Tibial nerve (tissue), 4 donors: ENCODE data around the gene ZNF837. TPM values are rescaled to one million over a fixed set of nuclear protein-coding genes. Genes with fewer than 3 reads are reported as not detected.

Experiments used
- DNase-seq, 2 donors: peaks; one replicate each; pipeline ENCODE4 v3.0.0-alpha.2; 2019; ENCODE audit warnings: low spot score in 2 of 2
- H3K27ac ChIP-seq, 4 donors: fragments of 200-600 bp; sonication (generic) in 3 of 4; one replicate each; pipeline ENCODE4 v1.5.1; 2017 to 2019; ENCODE audit warnings: mild to moderate bottlenecking in 1 of 4
- H3K27me3 ChIP-seq, 2 donors: fragments of 200-600 bp; sonication (generic) in 1 of 2; one replicate each; pipeline versions ENCODE4 v1.5.1 to v1.6.0; 2017 to 2019
- H3K36me3 ChIP-seq, 3 donors: fragments of 200-600 bp; sonication (generic); one replicate each; pipeline ENCODE4 v1.5.1; 2018 to 2019
- H3K4me1 ChIP-seq, 4 donors: fragments of 200-600 bp; sonication (generic) in 3 of 4; one replicate each; pipeline ENCODE4 v1.5.1; 2017 to 2019
- H3K4me3 ChIP-seq, 4 donors: fragments of 200-600 bp; sonication (generic) in 3 of 4; one replicate each; pipeline ENCODE4 v1.5.1; 2017 to 2019; ENCODE audit warnings: mild to moderate bottlenecking in 1 of 4, moderate library complexity in 1 of 4
- H3K9me3 ChIP-seq, 4 donors: fragments of 200-600 bp; sonication (generic) in 3 of 4; one replicate each; pipeline ENCODE4 v1.5.1; 2017 to 2019
- EP300 ChIP-seq, 2 donors: sonication (generic); formaldehyde crosslinking; IDR thresholded peaks; one replicate each; pipeline ENCODE4 v1.6.1; 2017; ENCODE audit warnings: antibody characterized with exemption in 2 of 2, mild to moderate bottlenecking in 1 of 2
- POLR2A ChIP-seq, 2 donors: fragments of 450-650 bp; IDR thresholded peaks; one replicate each; pipeline ENCODE4 v1.6.1; 2017; ENCODE audit warnings: antibody characterized with exemption in 2 of 2, mild to moderate bottlenecking in 2 of 2, moderate library complexity in 2 of 2
- WGBS, 2 donors: methylation state at CpG; one replicate each; pipeline ENCODE4 v1.1.5; 2018; 5-methylcytosine and 5-hydroxymethylcytosine counted together
- total RNA-seq, 4 donors: library from RNA; depleted of rRNA; stranded (reverse); fragments of >200 nt; gene quantifications; one replicate each; pipeline ENCODE4 v1.1.0, GENCODE V29; 2016
- TF ChIP-seq, protein P1 (sequence below), 5 experiments: fragments of 200-600 bp in 3 of 5; fragments of 450-650 bp in 2 of 5; sonication (generic) in 3 of 5; IDR thresholded peaks; one replicate each; pipeline ENCODE4 v1.5.1; 2016 to 2019; ENCODE audit warnings: antibody characterized with exemption in 5 of 5, mild to moderate bottlenecking in 3 of 5, moderate library complexity in 2 of 5

Gene ZNF837
- total RNA-seq, 4 donors from 2014 or later = 1.3 to 6.9 (median 2.6) TPM

GRCh38 chr19:58385313-58385890 is 4.6 kb upstream of the ZNF837 start:
- DNase-seq = no peak
- TF ChIP-seq EP300 (IDR thresholded peaks at IDR 0.05) (no peak), POLR2A (IDR thresholded peaks at IDR 0.05) (no peak)
- TF ChIP-seq, protein P1, sequence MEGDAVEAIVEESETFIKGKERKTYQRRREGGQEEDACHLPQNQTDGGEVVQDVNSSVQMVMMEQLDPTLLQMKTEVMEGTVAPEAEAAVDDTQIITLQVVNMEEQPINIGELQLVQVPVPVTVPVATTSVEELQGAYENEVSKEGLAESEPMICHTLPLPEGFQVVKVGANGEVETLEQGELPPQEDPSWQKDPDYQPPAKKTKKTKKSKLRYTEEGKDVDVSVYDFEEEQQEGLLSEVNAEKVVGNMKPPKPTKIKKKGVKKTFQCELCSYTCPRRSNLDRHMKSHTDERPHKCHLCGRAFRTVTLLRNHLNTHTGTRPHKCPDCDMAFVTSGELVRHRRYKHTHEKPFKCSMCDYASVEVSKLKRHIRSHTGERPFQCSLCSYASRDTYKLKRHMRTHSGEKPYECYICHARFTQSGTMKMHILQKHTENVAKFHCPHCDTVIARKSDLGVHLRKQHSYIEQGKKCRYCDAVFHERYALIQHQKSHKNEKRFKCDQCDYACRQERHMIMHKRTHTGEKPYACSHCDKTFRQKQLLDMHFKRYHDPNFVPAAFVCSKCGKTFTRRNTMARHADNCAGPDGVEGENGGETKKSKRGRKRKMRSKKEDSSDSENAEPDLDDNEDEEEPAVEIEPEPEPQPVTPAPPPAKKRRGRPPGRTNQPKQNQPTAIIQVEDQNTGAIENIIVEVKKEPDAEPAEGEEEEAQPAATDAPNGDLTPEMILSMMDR (IDR thresholded peaks at IDR 0.05) = no peak
- Histone ChIP-seq H3K9me3 (no peaks in the 10 kb centered on the region), H3K4me3 (peak overlapping the region in 2 of 4 donors; percentile 76 to 96), H3K27ac (peak overlapping the region in 3 of 4 donors; percentile 93 to 99 (median 99)), H3K4me1 (peaks cover 0 to 63% (median 29%) of the 10 kb centered on the region in 4 donors), H3K36me3 (peaks cover 0 to 25% (median 0%) of the 10 kb centered on the region in 3 donors), H3K27me3 (no peaks in the 10 kb centered on the region)
- WGBS, 2 donors = 70 to 76% methylated on average over 7 to 9 of the region's 9 CpGs

DNA sequence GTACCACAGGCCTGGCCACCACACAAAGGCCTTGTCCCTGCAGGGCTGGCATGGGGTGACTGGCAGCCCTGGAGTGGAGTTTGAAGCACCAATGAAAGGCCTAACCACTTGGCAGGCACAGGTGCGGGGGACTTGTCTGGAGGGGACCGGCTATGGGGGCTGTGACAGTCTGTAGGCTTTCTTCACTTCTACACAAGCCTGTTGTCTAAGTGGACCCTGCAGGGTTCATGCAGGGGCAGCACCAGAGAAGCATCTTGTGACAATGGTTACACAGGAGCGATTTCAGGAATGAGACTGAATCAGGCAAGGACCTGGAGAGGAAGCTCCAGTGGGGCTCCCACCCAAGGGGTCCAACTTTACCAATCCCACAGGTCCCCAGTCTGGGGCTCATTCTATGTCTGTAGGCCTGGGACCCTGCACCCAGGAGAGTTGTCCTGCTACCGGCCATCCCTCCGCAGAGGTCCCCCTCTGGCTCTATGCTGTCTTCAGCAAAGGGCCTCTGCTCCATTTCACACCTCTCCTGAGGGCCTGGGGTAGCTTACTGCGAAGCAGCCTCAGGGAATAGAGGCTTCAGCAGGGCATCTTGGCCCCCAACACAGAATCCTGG is 2.3 kb upstream of the ZNF837 start:
- DNase-seq = no peak
- Histone ChIP-seq H3K4me1 (peaks cover 0 to 55% (median 36%) of the 10 kb centered on the region in 4 donors), H3K9me3 (no peaks in the 10 kb centered on the region), H3K4me3 (no peak overlapping the region), H3K27me3 (no peaks in the 10 kb centered on the region), H3K36me3 (peaks cover 0 to 4% (median 0%) of the 10 kb centered on the region in 3 donors), H3K27ac (no peak overlapping the region)
- TF ChIP-seq, protein P1 (IDR thresholded peaks at IDR 0.05) = no peak
- TF ChIP-seq POLR2A (IDR thresholded peaks at IDR 0.05) = no peak
- TF ChIP-seq EP300 (IDR thresholded peaks at IDR 0.05) = no peak
- WGBS, 2 donors = 86 to 90% methylated on average over 6 of the region's 6 CpGs

DNA sequence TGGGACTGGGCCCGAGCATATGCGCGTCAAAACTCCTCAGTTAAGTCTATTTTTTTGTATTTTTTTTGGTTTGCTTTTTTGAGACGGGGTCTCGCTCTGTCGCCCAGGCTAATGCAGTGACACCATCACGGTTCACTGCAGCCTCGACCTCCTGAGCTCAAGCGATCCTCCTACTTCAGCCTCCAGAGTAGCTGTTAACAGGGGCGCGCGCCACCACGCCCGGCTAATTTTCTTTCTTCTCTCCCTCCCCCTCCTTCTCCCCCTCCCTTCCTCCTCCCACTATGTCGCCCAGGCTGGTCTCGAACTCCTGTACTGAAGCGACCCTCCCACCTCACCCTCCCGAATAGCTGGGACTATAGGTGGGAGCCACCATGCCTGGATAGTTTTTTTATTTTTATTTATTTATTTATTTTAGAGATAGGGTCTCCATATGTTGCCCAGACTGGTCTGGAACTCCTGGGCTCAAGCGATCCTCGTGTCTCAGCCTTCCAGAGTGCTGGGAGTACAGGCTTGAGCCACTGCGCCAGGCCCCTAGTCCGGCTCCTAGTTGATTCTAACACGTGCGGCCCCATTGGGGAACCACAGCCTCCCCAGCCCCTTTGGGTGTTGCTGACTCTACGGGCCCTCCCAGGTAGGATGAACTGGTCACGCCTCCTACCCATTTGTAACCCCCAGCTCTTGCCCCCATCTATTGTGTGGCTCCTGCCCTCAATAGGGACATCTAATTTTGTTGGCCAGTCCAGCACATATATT is 806 bp upstream of the ZNF837 start:
- no peak for DNase-seq
- 31 to 34% methylated on average over 26 of the region's 26 CpGs for WGBS, 2 donors
- Histone ChIP-seq H3K4me3 (peak overlapping the region; percentile 46 to 93 (median 79)), H3K4me1 (peaks cover 0 to 47% (median 30%) of the 10 kb centered on the region in 4 donors), H3K27ac (peak overlapping the region in 3 of 4 donors; percentile 93 to 96 (median 95)), H3K9me3 (no peaks in the 10 kb centered on the region), H3K27me3 (no peaks in the 10 kb centered on the region), H3K36me3 (no peaks in the 10 kb centered on the region)
- TF ChIP-seq POLR2A (IDR thresholded peaks at IDR 0.05) (no peak), EP300 (IDR thresholded peaks at IDR 0.05) (no peak)
- TF ChIP-seq, protein P1 (IDR thresholded peaks at IDR 0.05) = no peak

DNA sequence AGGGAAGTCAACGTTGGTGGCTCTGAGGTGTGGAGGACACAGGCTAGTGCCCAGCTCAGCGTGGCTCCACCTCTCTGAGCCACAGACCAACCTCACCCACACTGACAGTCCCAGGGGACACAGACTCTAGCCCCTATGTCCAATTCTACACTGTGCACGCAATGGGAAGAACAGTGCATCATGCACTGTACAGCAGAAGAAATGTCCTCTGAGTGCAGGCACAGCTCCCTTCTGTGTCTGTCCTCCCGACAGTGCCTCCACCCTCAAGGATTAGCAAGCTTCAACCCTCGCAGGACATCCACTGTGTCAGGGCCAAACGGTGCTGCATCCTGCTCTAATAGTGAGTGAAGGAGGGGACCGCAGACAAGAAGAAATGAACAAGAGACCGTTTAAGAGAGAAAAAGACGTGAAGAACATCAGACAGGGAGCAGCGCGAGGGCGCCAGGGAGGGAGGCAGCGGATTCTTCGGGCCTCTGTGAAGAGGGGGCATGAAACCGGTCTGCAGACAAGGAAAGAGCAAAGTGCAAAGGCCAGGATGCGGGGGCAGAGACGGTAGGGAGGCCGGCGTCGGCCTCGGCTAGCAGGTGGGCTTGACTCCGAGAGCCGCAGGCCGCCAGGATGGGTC is 681 bp downstream of the ZNF837 start:
- TF ChIP-seq, protein P1 (IDR thresholded peaks at IDR 0.05) = no peak
- no peak for TF ChIP-seq POLR2A (IDR thresholded peaks at IDR 0.05)
- TF ChIP-seq EP300 (IDR thresholded peaks at IDR 0.05) = no peak
- Histone ChIP-seq H3K9me3 (no peaks in the 10 kb centered on the region), H3K27me3 (no peaks in the 10 kb centered on the region), H3K27ac (peak overlapping the region; percentile 83 to 96 (median 94)), H3K36me3 (no peaks in the 10 kb centered on the region), H3K4me3 (peak overlapping the region; percentile 46 to 93 (median 79)), H3K4me1 (peaks cover 0 to 36% (median 19%) of the 10 kb centered on the region in 4 donors)
- 4 to 5% methylated on average over 24 of the region's 24 CpGs for WGBS, 2 donors
- no peak for DNase-seq
